Esophagus (tissue), 2 donors: Measurements from ENCODE around the gene ALOX5. TPM values are rescaled to one million over a fixed set of nuclear protein-coding genes. Genes with fewer than 3 reads are reported as not detected.

ENCODE experiments used
- H3K27ac ChIP-seq, 2 donors: one replicate each; pipeline ENCODE4 v1.5.1; 2013; ENCODE audit warnings: low read depth in 2 of 2, mild to moderate bottlenecking in 2 of 2, inconsistent platforms in 1 of 2, low read length in 1 of 2, moderate library complexity in 1 of 2
- H3K27me3 ChIP-seq, 2 donors: one replicate each; pipeline ENCODE4 v1.6.1; 2013; ENCODE audit warnings: low read length in 2 of 2, control low read depth in 1 of 2, mild to moderate bottlenecking in 1 of 2; ENCODE audit not compliant: insufficient read depth in 2 of 2, control insufficient read depth in 1 of 2
- H3K36me3 ChIP-seq, 2 donors: one replicate each; pipeline ENCODE4 v1.6.1; 2013; ENCODE audit warnings: low read length in 1 of 2; ENCODE audit not compliant: control insufficient read depth in 2 of 2, insufficient read depth in 2 of 2
- H3K4me1 ChIP-seq, 2 donors: one replicate each; pipeline ENCODE4 v1.6.1; 2013; ENCODE audit warnings: low read length in 1 of 2; ENCODE audit not compliant: control insufficient read depth in 2 of 2, insufficient read depth in 2 of 2
- H3K4me3 ChIP-seq, 2 donors: one replicate each; pipeline ENCODE4 v1.5.1; 2013; ENCODE audit warnings: low read length in 2 of 2, mild to moderate bottlenecking in 2 of 2, low read depth in 1 of 2, moderate library complexity in 1 of 2
- H3K9me3 ChIP-seq, 2 donors: one replicate each; pipeline ENCODE4 v1.6.1; 2013; ENCODE audit warnings: mild to moderate bottlenecking in 2 of 2, low read depth in 1 of 2, low read length in 1 of 2, moderate library complexity in 1 of 2; ENCODE audit not compliant: control insufficient read depth in 2 of 2, insufficient read depth in 1 of 2
- WGBS, 2 donors: extraction: QIAGEN DNeasy Blood & Tissue Kit; methylation state at CpG; one replicate each; pipeline ENCODE4 v1.1.7; 2013; 5-methylcytosine and 5-hydroxymethylcytosine counted together
- polyA plus RNA-seq, 2 donors: library from polyadenylated mRNA; stranded (reverse); fragments of 200-250 nt; gene quantifications; one replicate each; pipeline ENCODE4 v1.2.3, GENCODE V29; 2013
- donor health status: healthy with polysubstance abuse.
- donor health status: Bipolar disorder and iron deficiency.

ALOX5 gene
- polyA plus RNA-seq, 2 donors, result 8.3 to 12.2 TPM

DNA sequence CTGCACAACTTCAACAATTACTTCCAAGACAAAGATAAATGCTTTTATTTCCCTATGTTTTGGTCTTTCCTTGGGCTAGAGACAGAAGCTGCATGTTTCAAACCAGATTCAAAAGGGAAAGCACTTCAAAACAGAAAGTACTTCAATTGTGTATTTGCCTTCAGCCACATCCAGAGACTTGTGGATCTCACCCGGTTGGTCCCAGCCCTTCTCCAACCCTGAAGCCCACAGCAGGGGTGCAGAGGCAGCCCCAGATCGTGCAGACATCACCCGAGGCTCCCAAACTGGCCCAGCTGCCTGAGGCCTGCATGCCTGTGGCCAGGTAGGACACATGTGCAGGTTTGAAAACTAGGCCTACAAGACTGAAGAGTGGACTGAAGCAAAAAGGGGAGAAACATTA is 80.8 kb downstream of the ALOX5 start:
- Histone ChIP-seq H3K27me3 (no peaks in the 10 kb centered on the region), H3K27ac (no peak overlapping the region), H3K9me3 (no peaks in the 10 kb centered on the region), H3K36me3 (peaks cover 0 to 6% of the 10 kb centered on the region in 2 donors), H3K4me1 (no peaks in the 10 kb centered on the region), H3K4me3 (no peak overlapping the region)
- 53 to 67% methylated on average over 3 of the region's 3 CpGs for WGBS, 2 donors

- WGBS, 2 donors, result 89 to 92% methylated on average over 7 of the region's 7 CpGs
- no peaks in the 10 kb centered on the region for H3K4me1 ChIP-seq
- no peaks in the 10 kb centered on the region for H3K9me3 ChIP-seq
- H3K27ac ChIP-seq, result no peak overlapping the region
- H3K4me3 ChIP-seq, result no peak overlapping the region
- H3K27me3 ChIP-seq, result no peaks in the 10 kb centered on the region
- H3K36me3 ChIP-seq, result peaks cover 3 to 9% of the 10 kb centered on the region in 2 donors
These were observed 82.2 kb downstream of the ALOX5 start for GRCh38 chr10:45456233-45456632.

- H3K4me3 ChIP-seq, result no peak overlapping the region
- H3K9me3 ChIP-seq, result no peaks in the 10 kb centered on the region
- H3K36me3 ChIP-seq, result peaks cover 3 to 9% of the 10 kb centered on the region in 2 donors
- no peak overlapping the region for H3K27ac ChIP-seq
- H3K4me1 ChIP-seq, result no peaks in the 10 kb centered on the region
- no peaks in the 10 kb centered on the region for H3K27me3 ChIP-seq
- WGBS, 2 donors, result 93 to 94% methylated on average over 7 of the region's 7 CpGs
These were observed 82.8 kb downstream of the ALOX5 start for GRCh38 chr10:45456822-45457221.

- no peak overlapping the region for H3K27ac ChIP-seq
- 95 to 98% methylated on average over 8 of the region's 8 CpGs for WGBS, 2 donors
- no peaks in the 10 kb centered on the region for H3K27me3 ChIP-seq
- H3K4me3 ChIP-seq, result no peak overlapping the region
- H3K9me3 ChIP-seq, result no peaks in the 10 kb centered on the region
- H3K4me1 ChIP-seq, result no peaks in the 10 kb centered on the region
- peaks cover 3 to 9% of the 10 kb centered on the region in 2 donors for H3K36me3 ChIP-seq
These were observed 83.5 kb downstream of the ALOX5 start for GRCh38 chr10:45457487-45457886.

GRCh38 chr10:45460235-45460878 is 86.3 kb downstream of the ALOX5 start:
- Histone ChIP-seq H3K4me1 (no peaks in the 10 kb centered on the region), H3K4me3 (no peak overlapping the region), H3K27me3 (no peaks in the 10 kb centered on the region), H3K9me3 (no peaks in the 10 kb centered on the region), H3K27ac (no peak overlapping the region), H3K36me3 (peaks cover 6 to 9% of the 10 kb centered on the region in 2 donors)
- WGBS, 2 donors, result 87 to 88% methylated on average over 6 of the region's 6 CpGs

DNA sequence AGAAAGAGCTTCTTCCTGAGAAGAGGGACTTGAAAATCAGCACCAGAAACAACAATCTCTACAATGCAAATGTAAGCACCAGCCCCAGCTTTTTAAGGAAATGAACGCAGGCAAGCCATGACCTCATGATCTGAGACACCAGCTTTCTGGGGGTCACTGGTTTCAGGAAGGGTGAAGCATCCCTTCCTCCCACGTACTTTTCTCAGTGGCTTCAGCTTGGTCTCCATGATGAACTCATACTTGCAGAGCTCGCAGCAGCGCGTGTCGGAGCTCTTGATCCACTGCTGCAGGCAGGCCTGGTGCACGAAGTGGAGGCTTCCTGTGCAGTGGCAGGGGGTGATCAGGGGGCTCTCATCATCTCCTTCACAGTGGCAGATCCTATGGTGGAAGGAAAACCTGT is 87.0 kb downstream of the ALOX5 start:
- H3K4me3 ChIP-seq, result no peak overlapping the region
- 87 to 94% methylated on average over 7 of the region's 7 CpGs for WGBS, 2 donors
- H3K27me3 ChIP-seq, result no peaks in the 10 kb centered on the region
- H3K27ac ChIP-seq, result no peak overlapping the region
- H3K36me3 ChIP-seq, result peaks cover 6 to 8% of the 10 kb centered on the region in 2 donors
- no peaks in the 10 kb centered on the region for H3K4me1 ChIP-seq
- H3K9me3 ChIP-seq, result no peaks in the 10 kb centered on the region

GRCh38 chr10:45463244-45464116 is 89.5 kb downstream of the ALOX5 start:
- H3K4me3 ChIP-seq, result no peak overlapping the region

GRCh38 chr10:45464958-45465567 is 91.0 kb downstream of the ALOX5 start:
- 24 to 26% methylated on average over 6 of the region's 6 CpGs for WGBS, 2 donors
- H3K27ac ChIP-seq, result no peak overlapping the region

More at GRCh38 chr10:45463244-45464116, 89.5 kb downstream of the ALOX5 start:
- Histone ChIP-seq H3K27me3 (no peaks in the 10 kb centered on the region), H3K9me3 (no peaks in the 10 kb centered on the region), H3K4me1 (no peaks in the 10 kb centered on the region), H3K36me3 (peaks cover 3 to 6% of the 10 kb centered on the region in 2 donors), H3K27ac (no peak overlapping the region)
- 92 to 93% methylated on average over 23 of the region's 23 CpGs for WGBS, 2 donors

GRCh38 chr10:45466784-45467183 is 92.8 kb downstream of the ALOX5 start:
- H3K4me1 ChIP-seq, result no peaks in the 10 kb centered on the region
- WGBS, 2 donors, result 51 to 65% methylated on average over 5 of the region's 5 CpGs
- no peak overlapping the region for H3K4me3 ChIP-seq
- H3K9me3 ChIP-seq, result no peaks in the 10 kb centered on the region
- H3K36me3 ChIP-seq, result peaks cover 0 to 2% of the 10 kb centered on the region in 2 donors
- H3K27me3 ChIP-seq, result no peaks in the 10 kb centered on the region
- no peak overlapping the region for H3K27ac ChIP-seq

More at GRCh38 chr10:45464958-45465567, 91.0 kb downstream of the ALOX5 start:
- Histone ChIP-seq H3K9me3 (no peaks in the 10 kb centered on the region), H3K4me1 (no peaks in the 10 kb centered on the region), H3K27me3 (no peaks in the 10 kb centered on the region), H3K4me3 (no peak overlapping the region), H3K36me3 (peaks cover 3 to 6% of the 10 kb centered on the region in 2 donors)
